Stimulated activated CD4-positive, alpha-beta T cell treated with anti-CD3 and anti-CD28 coated beads, Interleukin-2, amount 100 ng/mL, for 48 hours (primary cell): ENCODE results near the gene PLA2G2F.

Experiments used
- DNase-seq, 2 donors: peaks; one replicate each; pipeline ENCODE4 v3.0.0-alpha.2; 2020

Gene PLA2G2F, protein sequence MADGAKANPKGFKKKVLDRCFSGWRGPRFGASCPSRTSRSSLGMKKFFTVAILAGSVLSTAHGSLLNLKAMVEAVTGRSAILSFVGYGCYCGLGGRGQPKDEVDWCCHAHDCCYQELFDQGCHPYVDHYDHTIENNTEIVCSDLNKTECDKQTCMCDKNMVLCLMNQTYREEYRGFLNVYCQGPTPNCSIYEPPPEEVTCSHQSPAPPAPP

DNA sequence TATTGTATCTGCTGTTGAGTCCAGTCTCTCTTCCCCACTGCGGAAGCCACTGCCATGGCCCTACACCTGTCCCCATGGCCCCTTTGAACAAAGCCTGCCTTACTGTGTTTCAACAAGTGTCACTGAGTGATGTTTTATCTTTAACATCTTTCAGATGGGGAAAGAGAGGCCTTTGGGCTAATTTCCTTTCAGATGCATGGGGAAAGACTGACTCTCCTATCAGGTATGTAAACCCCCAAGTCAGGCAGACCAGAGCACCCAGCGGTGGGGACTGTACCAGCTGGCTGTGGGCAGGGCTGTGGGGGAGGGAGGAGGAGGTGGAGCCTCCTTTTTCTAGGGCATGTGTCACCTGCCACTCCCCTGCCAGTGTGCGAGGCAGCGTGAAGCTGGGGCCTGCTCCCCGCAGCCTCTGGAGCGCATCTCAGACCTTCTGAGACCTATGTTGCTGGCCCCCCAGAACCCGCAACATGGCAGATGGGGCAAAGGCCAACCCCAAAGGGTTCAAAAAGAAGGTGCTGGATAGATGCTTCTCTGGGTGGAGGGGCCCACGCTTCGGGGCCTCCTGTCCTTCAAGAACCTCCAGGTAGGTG, at the start of gene PLA2G2F:
TSS of gene PLA2G2F (plus strand) at position 363 of the 590 bp plus-strand sequence. CDS start at position 468, 105 bp downstream.
- DNase-seq = no peak

DNA sequence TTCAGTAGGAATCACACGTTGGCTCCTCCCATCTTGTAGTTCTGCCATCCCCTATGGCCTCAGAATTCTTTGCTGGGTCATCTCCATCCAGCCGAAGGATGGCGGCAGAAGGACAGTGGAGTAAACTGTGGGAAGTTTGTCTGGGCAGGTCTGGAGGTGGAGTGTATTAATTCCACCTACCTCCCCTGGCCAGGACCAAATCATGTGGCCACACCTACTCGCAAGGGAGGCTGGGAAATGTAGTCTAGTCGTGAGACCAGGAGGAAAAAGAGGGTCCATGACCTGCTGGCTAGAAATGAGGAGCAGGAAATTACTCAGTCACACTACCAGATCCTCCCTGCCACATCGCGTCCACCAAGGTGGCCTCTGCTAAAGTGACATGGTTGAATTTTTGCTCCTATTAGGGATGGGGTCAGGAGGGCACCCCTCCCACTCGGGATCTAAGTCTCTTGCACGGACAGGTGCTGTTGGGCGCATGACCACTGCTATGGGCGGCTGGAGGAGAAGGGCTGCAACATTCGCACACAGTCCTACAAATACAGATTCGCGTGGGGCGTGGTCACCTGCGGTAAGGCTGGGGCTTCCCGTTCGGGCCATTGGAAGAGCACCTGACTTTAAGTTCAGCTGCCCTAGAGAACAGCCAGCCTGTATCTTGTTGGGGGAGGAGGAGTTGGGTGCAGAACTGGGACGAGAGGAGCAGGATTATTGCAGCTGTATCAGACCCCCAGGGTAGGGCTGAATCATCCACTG, 49.6 kb upstream of the PLA2G2F start:
- DNase-seq = no peak

DNA sequence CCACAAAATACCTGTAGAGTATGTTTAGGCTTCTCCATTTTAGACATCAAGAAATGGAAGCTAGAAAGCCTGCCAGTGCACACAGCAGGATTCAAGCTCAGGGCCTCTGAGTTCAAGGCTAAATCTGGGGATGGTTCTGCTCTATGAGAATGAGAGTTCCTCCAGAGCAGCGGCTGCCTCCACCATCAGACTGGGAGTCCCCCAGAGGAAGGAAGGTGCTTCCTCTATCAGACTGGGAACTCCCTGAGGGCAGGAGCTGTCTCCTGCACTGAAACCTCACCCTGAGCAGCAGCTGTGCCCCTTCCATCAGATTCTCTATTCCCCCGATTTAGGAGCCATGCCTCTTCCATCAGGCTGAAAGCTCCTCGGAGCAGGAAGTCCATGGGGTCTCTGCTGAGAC, 49.0 kb upstream of the PLA2G2F start:
- DNase-seq = no peak

DNA sequence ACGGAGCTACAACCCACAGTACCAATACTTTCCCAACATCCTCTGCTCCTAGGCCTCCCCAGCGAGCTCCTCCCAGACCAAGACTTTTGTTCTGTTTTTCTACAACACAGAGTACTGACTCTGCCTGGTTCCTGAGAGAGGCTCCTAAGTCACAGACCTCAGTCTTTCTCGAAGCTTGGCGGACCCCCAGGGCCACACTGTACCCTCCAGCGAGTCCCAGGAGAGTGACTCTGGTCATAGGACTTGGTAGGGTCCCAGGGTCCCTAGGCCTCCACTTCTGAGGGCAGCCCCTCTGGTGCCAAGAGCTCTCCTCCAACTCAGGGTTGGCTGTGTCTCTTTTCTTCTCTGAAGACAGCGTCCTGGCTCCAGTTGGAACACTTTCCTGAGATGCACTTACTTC, 48.5 kb upstream of the PLA2G2F start:
- DNase-seq = no peak

DNA sequence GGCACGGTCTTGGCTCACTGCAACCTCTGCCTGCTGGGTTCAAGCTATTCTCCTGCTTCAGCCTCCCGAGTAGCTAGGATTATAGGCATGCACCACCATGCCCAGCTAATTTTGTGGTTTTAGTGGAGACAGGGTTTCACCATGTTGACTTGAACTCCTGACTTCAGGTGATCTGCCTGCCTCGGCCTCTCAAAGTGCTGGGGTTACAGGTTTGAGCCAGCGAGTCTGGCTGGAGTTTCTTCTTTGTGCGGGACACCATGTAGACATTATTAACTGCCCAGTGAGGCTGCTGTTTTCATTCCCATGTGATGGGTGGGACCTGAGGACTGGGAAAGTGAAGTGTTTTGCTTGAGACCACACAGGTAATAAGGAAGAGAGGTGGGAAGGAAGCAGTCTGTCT, 45.8 kb upstream of the PLA2G2F start:
- no peak for DNase-seq

DNA sequence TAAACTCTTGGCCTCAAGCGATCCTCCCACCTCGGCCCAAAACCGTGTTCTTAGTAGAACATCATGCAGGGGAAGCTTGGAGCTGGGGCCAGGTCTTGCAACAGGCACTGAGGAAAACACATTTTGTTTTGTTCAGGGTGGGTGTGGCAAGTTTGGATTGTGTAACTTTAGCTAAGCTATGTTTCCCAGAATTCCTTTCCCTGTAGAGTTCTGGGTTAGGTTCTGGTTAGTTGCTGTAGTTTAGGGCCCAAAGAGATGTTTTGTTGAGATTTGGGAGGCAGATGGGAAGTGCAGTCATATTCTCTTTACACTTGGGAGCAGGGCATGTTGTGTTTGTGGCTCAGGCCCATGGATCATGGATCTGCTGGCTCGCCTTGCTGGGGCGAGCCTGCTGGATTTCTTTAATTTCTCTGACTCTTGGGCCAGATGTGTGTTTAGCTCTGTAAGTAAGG, 45.2 kb upstream of the PLA2G2F start:
- DNase-seq = no peak

DNA sequence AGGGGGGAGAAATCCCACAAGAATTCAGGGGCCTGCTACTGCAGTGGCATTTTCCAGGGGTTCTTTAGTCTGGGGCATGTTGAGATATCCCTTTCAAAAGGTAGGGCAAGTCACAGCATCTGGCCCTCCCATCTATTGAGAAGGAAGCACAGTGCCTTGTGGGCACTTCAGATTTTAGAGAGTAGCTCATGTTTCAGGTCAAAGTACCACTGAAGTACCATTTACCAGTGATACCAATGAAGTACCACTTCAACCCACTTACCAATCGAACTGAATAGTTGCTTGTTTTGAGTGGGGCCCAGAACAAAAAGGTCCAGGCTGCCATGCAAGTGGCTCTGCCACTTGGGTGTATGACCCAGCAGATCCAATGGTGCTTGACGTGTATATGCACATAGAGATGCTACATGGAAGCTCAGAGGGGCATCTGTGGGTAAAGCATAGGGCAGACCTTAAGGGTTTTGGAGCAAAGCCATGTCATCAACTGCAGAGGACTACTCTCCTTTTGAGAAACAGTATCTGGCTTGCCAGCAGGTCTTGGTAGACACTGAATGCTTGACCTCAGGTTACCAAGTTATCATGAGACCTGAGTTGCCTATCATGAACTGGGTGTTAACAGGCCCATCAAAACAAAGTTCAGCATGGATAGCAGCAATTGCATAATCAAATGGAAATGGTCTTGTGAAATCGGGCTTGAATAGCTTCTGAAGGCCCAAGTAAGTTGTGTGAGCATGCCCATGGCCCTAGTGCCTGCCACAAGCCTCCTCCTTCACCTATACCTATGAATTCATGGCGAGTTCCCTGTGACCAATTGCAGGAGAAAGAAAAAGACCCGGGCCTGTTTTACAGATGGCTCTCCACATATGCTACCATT, 43.3 kb upstream of the PLA2G2F start:
- no peak for DNase-seq

DNA sequence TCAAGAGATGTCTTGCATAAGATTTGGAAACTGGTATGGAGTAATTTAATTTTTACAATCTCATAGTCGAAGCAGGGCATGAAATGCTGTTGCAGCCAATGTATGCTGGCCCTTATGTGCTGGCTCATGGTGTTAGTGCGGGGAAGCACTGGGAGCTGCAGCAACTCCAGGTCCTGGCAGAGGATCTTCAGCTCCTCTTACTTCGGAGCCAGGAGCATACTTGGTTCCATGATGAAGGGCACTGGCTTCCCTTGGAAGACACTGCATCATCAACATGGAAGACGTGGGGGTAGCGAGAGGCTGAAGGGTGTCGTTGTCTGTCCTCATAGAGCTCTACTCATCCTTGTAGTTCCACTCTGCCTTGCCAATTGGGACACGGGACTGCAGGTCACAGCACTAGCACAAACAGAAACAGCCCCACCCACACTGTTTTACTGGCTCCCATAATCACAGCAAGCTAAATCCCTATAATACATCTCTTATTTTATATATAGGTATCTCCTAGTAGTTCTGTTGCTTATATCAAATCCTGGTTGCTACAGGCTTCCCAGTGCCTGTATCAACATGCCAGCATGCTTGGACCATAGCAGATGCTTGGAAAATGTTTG, 42.2 kb upstream of the PLA2G2F start:
- DNase-seq = no peak

DNA sequence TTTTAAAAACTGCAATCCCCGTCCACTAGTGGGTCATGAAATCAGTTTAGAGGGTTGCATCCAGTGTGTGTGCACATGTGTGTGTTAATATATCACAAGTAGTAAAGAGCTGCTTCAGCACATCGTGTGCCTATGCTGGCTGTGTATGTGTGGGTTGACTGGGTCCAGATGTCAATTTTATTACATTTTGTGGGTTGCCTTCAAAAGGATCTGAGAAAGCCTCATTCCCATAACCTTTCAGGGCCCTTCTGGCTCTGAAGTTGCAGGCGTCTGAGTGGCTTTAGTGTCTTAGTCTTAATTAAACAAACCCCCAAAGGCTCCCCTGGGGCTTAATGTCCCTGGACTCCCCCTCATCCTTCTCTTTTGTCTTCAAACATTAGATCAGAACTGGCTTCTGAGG, 39.6 kb upstream of the PLA2G2F start:
- DNase-seq = no peak

DNA sequence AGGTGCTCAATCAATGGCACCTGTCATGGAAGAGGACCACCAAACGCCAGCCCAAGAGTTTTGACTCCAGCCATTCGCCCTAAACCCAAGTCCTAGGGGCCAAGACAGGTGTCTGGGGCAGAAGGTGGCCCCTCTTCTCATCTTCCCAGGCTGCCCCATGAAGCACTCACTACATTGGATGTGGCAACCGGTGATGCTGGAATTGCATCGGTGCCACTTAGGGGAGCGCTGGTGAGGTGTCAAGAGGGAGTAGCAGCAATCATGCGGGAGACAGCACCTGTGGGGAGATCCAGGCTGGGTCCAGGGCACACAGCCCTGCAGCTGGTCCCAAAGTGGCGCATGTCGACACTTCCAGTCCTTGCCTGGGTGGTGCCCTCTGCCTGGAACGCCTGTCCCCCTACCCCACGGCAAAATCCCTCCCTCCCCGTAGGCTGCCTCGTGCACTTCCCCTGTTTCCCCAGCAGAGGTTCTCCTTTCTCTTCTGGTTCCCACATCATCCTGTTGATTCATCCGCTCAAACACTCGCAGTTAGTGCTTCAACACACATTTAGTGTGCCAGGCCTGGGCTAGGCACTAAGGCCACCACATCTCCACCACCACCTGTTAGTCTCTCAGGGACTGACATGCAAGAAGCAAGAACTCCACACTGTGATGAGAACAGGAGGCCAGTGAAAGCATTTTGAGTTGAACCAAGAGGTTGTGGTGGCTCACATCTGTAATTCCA, 38.3 kb upstream of the PLA2G2F start:
- DNase-seq = peak; percentile 14 to 27

DNA sequence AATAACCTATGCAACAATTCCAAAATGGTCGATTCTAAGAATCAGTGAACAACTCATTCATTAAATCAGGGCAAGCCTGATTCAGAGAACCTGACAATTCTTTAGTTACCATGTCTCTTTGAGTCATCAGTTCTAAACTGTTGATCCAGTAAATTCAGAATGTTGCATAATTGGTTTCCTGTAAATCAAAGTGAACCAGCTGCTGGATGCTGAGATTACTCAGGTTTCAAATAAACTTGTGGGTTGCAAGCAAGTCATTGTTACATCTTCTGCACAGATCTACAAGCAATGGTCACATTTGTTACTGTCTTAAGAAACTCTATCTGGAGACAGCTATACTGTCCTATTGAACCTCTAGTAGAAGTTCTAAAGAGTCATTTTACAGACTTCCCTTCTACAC, 36.2 kb upstream of the PLA2G2F start:
- no peak for DNase-seq

DNA sequence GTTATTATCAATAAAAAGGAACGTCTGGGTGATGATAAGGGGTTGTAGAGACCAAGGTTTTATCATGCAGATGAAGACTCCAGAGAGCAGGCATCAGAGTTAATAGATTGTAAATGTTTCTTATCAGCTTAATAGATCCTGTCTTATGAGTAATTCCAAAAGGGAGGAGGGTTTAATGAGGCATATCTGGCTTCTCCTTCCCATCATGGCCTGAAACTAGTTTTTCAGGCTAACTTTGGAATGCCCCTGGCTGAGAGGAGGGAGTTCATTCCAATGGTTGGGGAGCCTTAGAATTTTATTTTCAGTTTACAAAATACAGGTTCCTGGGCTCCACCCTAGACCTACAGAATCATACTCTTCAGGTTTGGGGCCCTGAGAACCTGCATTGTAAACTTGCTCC, 33.3 kb upstream of the PLA2G2F start:
- no peak for DNase-seq

DNA sequence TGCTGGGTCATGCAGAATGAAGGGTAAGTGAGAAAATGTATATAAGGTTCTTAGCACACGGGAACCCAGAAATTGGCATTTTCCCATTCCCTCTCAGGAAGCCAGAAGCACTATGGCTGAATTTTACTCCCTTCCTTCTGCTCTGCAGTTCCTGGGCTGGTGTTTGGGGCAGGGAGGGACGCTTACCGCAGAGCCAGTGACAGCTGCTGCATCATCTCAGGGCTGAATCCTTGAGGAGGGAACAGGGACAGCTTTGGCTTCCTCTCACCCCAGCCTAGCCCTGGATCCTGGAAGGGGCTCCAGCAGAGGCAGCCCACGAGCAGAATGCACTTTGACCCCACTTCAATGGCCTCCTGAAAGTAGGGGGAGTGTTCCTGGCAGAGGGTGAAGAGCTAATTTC, 31.8 kb upstream of the PLA2G2F start:
- DNase-seq = no peak

DNA sequence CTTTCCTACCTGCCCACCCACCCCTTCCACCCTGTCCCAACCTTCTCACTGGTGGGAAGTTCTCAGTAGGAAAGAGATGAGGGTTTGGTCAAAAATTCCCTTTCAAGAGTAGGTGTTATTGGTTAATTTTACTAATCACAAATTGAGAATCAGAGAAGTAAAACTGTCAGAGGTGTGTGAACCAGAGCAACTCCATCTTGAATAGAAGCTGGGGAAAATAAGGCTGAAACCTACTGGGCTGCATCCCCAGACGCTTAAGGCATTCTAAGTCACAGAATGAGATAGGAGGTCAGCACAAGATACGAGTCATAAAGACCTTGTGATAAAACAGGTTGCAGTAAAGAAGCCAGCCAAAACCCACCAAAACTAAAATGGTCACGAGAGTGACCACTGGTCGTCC, 31.3 kb upstream of the PLA2G2F start:
- no peak for DNase-seq

DNA sequence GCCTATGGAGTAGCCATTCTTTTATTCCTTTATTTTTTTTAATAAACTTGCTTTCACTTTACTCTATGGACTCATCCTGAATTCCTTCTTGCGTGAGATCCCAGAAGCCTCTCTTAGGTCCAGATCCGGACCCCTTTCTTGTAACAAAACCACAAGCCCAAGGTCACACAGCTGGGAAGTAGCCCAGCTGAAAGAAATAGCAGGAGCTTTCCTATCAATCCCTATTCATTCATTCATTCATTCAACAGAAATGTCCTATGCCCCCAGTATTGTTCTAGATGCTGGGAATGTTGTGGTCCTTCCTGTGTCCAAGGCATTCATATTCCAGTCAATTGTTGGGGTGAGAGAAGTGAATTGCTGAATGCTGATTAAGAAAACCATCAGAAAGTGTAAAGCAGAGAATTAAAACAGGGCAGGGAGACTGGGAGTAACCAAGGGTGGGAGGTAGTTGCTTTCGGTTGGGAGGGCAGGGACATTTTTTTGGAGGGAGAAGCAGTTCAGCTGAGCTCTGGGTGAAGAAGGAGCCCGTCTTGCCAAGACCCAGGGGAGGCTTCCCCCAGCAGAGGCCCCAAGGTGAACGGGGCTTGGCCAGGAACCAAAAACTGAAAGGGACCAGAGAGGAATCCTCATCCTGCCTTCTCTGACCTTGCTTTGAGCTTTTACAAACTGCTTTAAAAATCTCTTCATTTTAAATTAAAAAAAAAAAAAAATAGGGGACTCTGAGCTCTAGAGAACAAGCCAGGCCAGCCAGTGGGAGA, 30.6 kb upstream of the PLA2G2F start:
- no peak for DNase-seq

DNA sequence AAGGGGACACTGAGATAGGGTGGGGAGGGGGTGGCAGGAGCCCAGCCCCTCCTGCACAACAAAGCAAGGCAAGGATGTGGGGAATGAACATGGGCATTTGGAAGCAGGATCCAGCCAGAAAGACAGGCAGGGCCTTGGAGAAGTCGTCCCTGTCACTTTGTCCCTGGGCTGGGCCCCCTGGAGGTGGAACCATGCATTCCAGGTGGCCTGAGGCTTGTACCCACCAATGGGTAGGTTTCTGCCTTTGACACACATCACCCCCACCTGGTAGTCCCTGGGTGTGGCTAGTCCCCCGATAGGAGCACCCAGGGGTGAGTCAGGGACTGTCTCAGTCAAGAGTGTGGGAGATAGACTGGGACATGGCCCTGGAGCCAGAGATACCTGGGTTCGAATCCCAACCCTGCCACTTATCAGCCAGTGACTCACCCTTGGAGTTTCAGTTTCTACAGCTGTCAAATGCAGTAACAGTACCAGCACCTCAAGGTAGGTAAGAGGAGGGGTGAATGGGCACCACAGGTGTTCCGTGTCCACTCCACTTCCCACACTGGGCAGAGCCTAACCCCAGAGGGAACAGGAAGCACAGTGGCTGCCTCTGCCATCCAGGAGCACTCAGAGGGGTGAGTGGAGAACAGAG, 29.8 kb upstream of the PLA2G2F start:
- no peak for DNase-seq

DNA sequence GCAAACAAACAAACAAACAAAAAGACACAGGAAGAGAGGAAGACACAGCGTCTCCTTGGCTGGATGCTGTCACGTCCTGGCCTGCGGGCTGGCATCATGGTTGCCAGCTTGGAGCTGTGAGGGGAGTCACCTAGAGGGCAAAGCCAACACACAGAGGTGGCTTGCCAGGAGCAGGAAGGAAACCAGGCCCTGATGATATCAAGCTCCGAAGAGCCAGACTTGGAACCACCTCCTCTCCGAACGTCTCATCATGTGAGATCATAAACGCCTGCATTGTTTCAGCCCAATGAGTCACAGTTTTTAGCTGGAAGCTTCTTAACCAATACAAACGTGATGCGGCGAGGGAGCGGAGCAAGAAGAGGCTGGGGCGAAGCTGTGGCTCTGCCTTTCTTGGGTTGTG, 28.4 kb upstream of the PLA2G2F start:
- DNase-seq = no peak

DNA sequence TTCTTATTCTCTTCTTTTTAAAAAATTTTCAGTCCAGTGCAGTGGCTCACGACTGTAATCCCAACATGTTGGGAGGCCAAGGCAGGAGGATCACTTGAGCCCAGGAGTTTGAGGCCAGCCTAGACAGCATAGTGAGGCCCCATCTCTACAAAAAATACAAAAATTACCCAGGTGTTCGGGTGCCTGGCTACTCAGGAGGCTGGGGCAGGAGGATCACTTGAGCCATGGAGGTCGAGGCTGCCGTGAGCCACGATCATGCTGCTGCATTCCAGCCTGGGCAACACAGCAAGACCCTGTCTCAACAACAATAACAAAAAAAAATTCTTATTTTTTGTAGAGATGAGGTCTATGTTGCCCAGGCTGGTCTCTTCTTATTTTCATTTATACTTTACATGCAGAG, 27.7 kb upstream of the PLA2G2F start:
- DNase-seq = no peak

DNA sequence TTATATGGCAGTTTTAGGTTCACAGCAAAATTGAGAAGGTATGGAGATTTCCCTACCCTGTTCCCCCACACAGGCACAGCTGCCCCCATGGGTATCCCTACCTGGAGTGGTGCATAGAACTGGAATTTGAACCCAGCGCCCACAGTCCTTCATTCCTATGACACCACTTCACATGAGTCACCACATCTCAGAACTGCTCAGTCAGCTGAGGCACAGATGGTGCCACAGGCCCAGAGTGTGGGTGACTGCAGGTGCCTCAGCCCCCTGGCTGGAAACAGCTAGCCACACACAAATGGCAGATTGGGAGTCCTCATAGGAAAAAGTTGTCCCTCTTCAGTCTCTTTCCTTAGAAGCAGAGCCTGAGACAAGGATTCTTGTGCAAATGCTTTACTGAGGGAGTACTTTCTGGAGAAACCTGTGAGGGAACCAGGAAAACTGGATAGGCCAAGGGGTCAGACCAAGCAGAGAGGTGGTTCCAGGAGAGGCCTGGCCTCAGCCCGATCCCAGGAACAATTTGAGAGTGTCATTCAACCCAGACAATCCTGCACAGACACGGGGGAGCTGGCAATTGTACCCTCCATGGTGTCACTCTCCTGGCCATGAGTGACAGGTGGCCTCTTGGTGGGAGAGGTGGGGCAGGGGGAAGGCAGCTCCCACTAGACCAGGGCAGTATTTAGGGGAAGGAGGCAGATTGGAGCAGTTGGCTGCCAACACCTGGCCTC, 26.7 kb upstream of the PLA2G2F start:
- no peak for DNase-seq

DNA sequence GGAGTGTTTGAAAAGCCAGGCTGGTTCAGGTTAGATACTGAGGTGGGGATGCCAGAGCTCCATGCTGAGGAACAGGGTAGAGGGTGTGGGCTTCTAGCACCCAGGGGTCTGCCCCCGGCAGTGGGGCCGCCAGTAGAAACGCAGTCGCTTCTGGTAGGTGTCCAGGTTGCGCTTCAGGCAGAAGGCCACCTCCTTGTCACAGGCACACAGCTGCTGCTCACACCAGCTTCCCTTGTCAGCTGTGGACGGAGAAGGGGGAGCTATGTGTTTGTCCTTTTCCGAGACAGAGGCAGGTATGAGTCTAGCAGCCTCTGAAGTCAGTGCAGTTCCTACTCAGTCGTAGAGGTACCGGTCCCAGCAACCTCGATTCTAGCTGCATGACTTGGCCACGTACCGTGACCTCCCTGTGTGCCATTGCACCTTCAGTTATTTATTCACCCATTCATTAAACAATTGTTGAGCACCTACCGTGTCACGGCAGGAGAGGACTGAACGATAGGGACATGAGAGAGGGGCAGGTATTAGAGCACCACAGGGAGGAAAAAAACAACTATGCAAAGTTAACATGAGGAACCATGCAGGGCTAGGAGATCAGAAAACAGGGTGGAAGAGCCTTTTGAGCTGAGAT, 25.0 kb upstream of the PLA2G2F start:
- DNase-seq = no peak
